B cell (primary cell): ENCODE measurements around the gene GABRR2. TPM values are rescaled to one million over a fixed set of nuclear protein-coding genes. Genes with fewer than 3 reads are reported as not detected.

ENCODE experiments used
- ATAC-seq: fragments of 200-7000 bp; cut with Tn5 transposase; one replicate; pipeline ENCODE4 v1.10.0; 2021; ENCODE audit warnings: low read depth, mild to moderate bottlenecking, moderate number of reproducible peaks, moderate library complexity
- CTCF ChIA-PET: fragments of 350-600 bp; sonication (Branson Sonifier 250); formaldehyde crosslinking; loops from one replicate; lab custom pipeline; 2021; ENCODE audit warnings: antibody characterized with exemption, inconsistent platforms; lab: Charles Lee
- POLR2A ChIA-PET: fragments of 350-600 bp; sonication (Branson Sonifier 250); formaldehyde crosslinking; loops from one replicate; lab custom pipeline; 2021; ENCODE audit warnings: antibody characterized with exemption; lab: Charles Lee
- DNase-seq: peaks from one replicate; pipeline ENCODE4 v3.0.0; 2013
- H2AFZ ChIP-seq: 2 replicates; pipeline ENCODE4 v1.6.1; 2012; ENCODE audit warnings: mild to moderate bottlenecking, low read depth, low read length; ENCODE audit not compliant: insufficient read depth, poor library complexity, severe bottlenecking
- H3K27ac ChIP-seq, 2 donors: 1 replicate in 1 of 2; 2 replicates in 1 of 2; pipeline ENCODE4 v1.5.1; 2012 to 2013; ENCODE audit warnings: low read length in 2 of 2, mild to moderate bottlenecking in 2 of 2, moderate library complexity in 1 of 2
- H3K27me3 ChIP-seq, 4 experiments: fragments of 200-600 bp in 1 of 4; sonication (generic) in 1 of 4; replicated peaks in 1 of 4; 1 replicate in 2 of 4; 2 replicates in 2 of 4; pipeline versions ENCODE4 v1.6.1 to v1.7.0; 2013 to 2016; ENCODE audit warnings: low read length in 3 of 4, mild to moderate bottlenecking in 2 of 4, mixed read lengths in 1 of 4, moderate library complexity in 1 of 4; ENCODE audit not compliant: insufficient read depth in 4 of 4, control insufficient read depth in 3 of 4; ENCODE audit errors: control extremely low read depth in 1 of 4
- H3K36me3 ChIP-seq, 2 experiments: replicated peaks in 1 of 2; 1 replicate in 1 of 2; 2 replicates in 1 of 2; pipeline versions ENCODE4 v1.6.1 to v1.7.1; 2013; ENCODE audit warnings: low read length in 1 of 2; ENCODE audit not compliant: insufficient read depth in 2 of 2, control insufficient read depth in 1 of 2; ENCODE audit errors: control extremely low read depth in 1 of 2, extremely low read depth in 1 of 2
- H3K4me1 ChIP-seq, 2 donors: fragments of 200-600 bp in 1 of 2; sonication (generic) in 1 of 2; 1 replicate in 1 of 2; 2 replicates in 1 of 2; pipeline versions ENCODE4 v1.5.1 to v1.6.1; 2013 to 2017; ENCODE audit warnings: low read length in 2 of 2; ENCODE audit not compliant: control insufficient read depth in 2 of 2, insufficient read depth in 2 of 2
- H3K4me2 ChIP-seq: replicated peaks from 2 replicates; pipeline ENCODE3; 2012; ENCODE audit warnings: mild to moderate bottlenecking, low read depth, low read length; ENCODE audit not compliant: poor library complexity, severe bottlenecking
- H3K4me3 ChIP-seq, 5 experiments: fragments of 200-600 bp in 1 of 5; sonication (generic) in 1 of 5; 1 replicate in 3 of 5; 2 replicates in 2 of 5; pipeline versions ENCODE4 v1.5.1 to v1.7.0; 2011 to 2016; ENCODE audit warnings: low read length in 4 of 5, mild to moderate bottlenecking in 4 of 5, low read depth in 2 of 5, control low read depth in 1 of 5, moderate library complexity in 1 of 5; ENCODE audit not compliant: insufficient read depth in 1 of 5; ENCODE audit errors: control extremely low read depth in 1 of 5, extremely low read depth in 1 of 5
- H3K79me2 ChIP-seq: fragments of 200-600 bp; sonication (generic); one replicate; pipeline ENCODE4 v1.6.0; 2016; ENCODE audit warnings: low read length; ENCODE audit not compliant: control insufficient read depth, insufficient read depth
- H3K9ac ChIP-seq: fragments of 200-600 bp; sonication (generic); 2 replicates; pipeline ENCODE4 v1.6.1; 2017; ENCODE audit warnings: mild to moderate bottlenecking, low read length, moderate library complexity
- H3K9me3 ChIP-seq, 3 donors: one replicate each; pipeline versions ENCODE4 v1.6.1 to v1.7.1; 2013; ENCODE audit warnings: low read length in 2 of 3; ENCODE audit not compliant: control insufficient read depth in 2 of 3, insufficient read depth in 1 of 3; ENCODE audit errors: control extremely low read depth in 1 of 3
- H4K20me1 ChIP-seq: 2 replicates; pipeline ENCODE4 v1.6.0; 2012; ENCODE audit warnings: mild to moderate bottlenecking, low read length; ENCODE audit not compliant: insufficient read depth, control insufficient read depth, poor library complexity, severe bottlenecking
- H3K27ac Mint-ChIP-seq: one replicate; pipeline ENCODE4 v1.8.0; 2021; ENCODE audit warnings: mixed read lengths
- H3K27me3 Mint-ChIP-seq: one replicate; pipeline ENCODE4 v1.8.0; 2021; ENCODE audit warnings: mixed read lengths
- H3K4me1 Mint-ChIP-seq: one replicate; pipeline ENCODE4 v1.8.0; 2021; ENCODE audit warnings: mixed read lengths
- H3K4me3 Mint-ChIP-seq: one replicate; pipeline ENCODE4 v1.8.0; 2021; ENCODE audit warnings: mixed read lengths
- H3K9me3 Mint-ChIP-seq: one replicate; pipeline ENCODE4 v1.8.0; 2022; ENCODE audit warnings: mixed read lengths; ENCODE audit not compliant: insufficient read depth
- CTCF ChIP-seq: fragments of 200-600 bp; IDR thresholded peaks from one replicate; pipeline ENCODE4 v1.8.0; 2022; ENCODE audit warnings: antibody characterized with exemption, mild to moderate bottlenecking
- EZH2 ChIP-seq: IDR thresholded peaks from 2 replicates; pipeline ENCODE4 v1.6.1; 2012; ENCODE audit warnings: borderline replicate concordance, low read depth, mild to moderate bottlenecking, moderate library complexity, low read length; ENCODE audit not compliant: insufficient read depth, poor library complexity, severe bottlenecking
- WGBS: methylation state at CpG from one replicate; pipeline ENCODE4 v1.1.5; 2013; ENCODE audit warnings: missing lambda C conversion rate; ENCODE audit not compliant: insufficient coverage; 5-methylcytosine and 5-hydroxymethylcytosine counted together
- intact Hi-C: fragments of 100-400 bp; cut with micrococcal nuclease; formaldehyde crosslinking; loops from one replicate; pipeline ENCODE4 v1.10.0; 2022
- polyA plus RNA-seq: library from polyadenylated mRNA; depleted of rRNA; stranded (reverse); fragments of >200 nt; gene quantifications from 2 replicates; pipeline ENCODE4 v1.2.3, GENCODE V29; 2012
- total RNA-seq, 2 donors: library from RNA; stranded (reverse); fragments of 120-200 nt in 1 of 2; gene quantifications; 1 replicate in 1 of 2; 2 replicates in 1 of 2; pipeline versions ENCODE4 v1.2.3 to v1.2.4, GENCODE V29; 2013 to 2022

GABRR2 gene
- total and polyA plus RNA-seq, 2 donors (not counting 1 experiment from before 2014, with no cell fraction given), result 0.59 to 4.7 TPM

- peaks cover 6 to 11% of the 10 kb centered on the region in 2 donors for H3K4me1 ChIP-seq
- POLR2A ChIA-PET, result no interaction called here
- H4K20me1 ChIP-seq, result no peaks in the 10 kb centered on the region
- CTCF ChIA-PET, result no interaction called here
- no peak for ATAC-seq
- Mint-ChIP-seq H3K27ac (no peak overlapping the region), H3K9me3 (no peaks in the 10 kb centered on the region), H3K27me3 (no peaks in the 10 kb centered on the region), H3K4me1 (peaks cover 17% of the 10 kb centered on the region), H3K4me3 (no peak overlapping the region)
- no peaks in the 10 kb centered on the region for H3K27me3 ChIP-seq
- 60% methylated on average over 1 of the region's 3 CpGs for WGBS
- no peak overlapping the region for H3K27ac ChIP-seq
- H3K36me3 ChIP-seq, result no peaks in the 10 kb centered on the region
- DNase-seq, result no peak
- TF ChIP-seq EZH2, result no peak
- no peak for TF ChIP-seq CTCF
- intact Hi-C loops, result no loop called here
- no peak overlapping the region for H3K4me2 ChIP-seq
- no peak overlapping the region for H3K4me3 ChIP-seq
- no peaks in the 10 kb centered on the region for H3K9me3 ChIP-seq
- no peaks in the 10 kb centered on the region for H3K79me2 ChIP-seq
- no peak overlapping the region for H3K9ac ChIP-seq
- H2AFZ ChIP-seq, result no peak overlapping the region
These were observed 56.2 kb downstream of the GABRR2 start for GRCh38 chr6:89258912-89259311.

GRCh38 chr6:89257781-89258180 is 57.3 kb downstream of the GABRR2 start:
- no peak overlapping the region for H3K27ac Mint-ChIP-seq
- intact Hi-C loops, result no loop called here
- Histone ChIP-seq H3K36me3 (no peaks in the 10 kb centered on the region), H3K27ac (no peak overlapping the region), H3K4me3 (no peak overlapping the region), H4K20me1 (no peaks in the 10 kb centered on the region), H3K9ac (no peak overlapping the region), H3K9me3 (no peaks in the 10 kb centered on the region), H2AFZ (no peak overlapping the region), H3K4me1 (peaks cover 6 to 11% of the 10 kb centered on the region in 2 donors), H3K79me2 (no peaks in the 10 kb centered on the region), H3K27me3 (no peaks in the 10 kb centered on the region), H3K4me2 (no peak overlapping the region)
- no peak for TF ChIP-seq EZH2
- no peak for TF ChIP-seq CTCF
- H3K4me3 Mint-ChIP-seq, result no peak overlapping the region
- no peaks in the 10 kb centered on the region for H3K27me3 Mint-ChIP-seq
- ATAC-seq, result no peak
- no peaks in the 10 kb centered on the region for H3K9me3 Mint-ChIP-seq
- peaks cover 17% of the 10 kb centered on the region for H3K4me1 Mint-ChIP-seq
- no peak for DNase-seq
- 91% methylated on average over 3 of the region's 4 CpGs for WGBS
- ChIA-PET CTCF (no interaction called here), POLR2A (no interaction called here)
